ENCODE measurements around the gene AASDH.
A peak's percentile ranks its signal among the peaks of the same experiment; 100 is the strongest.

The AASDH gene, protein sequence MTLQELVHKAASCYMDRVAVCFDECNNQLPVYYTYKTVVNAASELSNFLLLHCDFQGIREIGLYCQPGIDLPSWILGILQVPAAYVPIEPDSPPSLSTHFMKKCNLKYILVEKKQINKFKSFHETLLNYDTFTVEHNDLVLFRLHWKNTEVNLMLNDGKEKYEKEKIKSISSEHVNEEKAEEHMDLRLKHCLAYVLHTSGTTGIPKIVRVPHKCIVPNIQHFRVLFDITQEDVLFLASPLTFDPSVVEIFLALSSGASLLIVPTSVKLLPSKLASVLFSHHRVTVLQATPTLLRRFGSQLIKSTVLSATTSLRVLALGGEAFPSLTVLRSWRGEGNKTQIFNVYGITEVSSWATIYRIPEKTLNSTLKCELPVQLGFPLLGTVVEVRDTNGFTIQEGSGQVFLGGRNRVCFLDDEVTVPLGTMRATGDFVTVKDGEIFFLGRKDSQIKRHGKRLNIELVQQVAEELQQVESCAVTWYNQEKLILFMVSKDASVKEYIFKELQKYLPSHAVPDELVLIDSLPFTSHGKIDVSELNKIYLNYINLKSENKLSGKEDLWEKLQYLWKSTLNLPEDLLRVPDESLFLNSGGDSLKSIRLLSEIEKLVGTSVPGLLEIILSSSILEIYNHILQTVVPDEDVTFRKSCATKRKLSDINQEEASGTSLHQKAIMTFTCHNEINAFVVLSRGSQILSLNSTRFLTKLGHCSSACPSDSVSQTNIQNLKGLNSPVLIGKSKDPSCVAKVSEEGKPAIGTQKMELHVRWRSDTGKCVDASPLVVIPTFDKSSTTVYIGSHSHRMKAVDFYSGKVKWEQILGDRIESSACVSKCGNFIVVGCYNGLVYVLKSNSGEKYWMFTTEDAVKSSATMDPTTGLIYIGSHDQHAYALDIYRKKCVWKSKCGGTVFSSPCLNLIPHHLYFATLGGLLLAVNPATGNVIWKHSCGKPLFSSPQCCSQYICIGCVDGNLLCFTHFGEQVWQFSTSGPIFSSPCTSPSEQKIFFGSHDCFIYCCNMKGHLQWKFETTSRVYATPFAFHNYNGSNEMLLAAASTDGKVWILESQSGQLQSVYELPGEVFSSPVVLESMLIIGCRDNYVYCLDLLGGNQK

DNA sequence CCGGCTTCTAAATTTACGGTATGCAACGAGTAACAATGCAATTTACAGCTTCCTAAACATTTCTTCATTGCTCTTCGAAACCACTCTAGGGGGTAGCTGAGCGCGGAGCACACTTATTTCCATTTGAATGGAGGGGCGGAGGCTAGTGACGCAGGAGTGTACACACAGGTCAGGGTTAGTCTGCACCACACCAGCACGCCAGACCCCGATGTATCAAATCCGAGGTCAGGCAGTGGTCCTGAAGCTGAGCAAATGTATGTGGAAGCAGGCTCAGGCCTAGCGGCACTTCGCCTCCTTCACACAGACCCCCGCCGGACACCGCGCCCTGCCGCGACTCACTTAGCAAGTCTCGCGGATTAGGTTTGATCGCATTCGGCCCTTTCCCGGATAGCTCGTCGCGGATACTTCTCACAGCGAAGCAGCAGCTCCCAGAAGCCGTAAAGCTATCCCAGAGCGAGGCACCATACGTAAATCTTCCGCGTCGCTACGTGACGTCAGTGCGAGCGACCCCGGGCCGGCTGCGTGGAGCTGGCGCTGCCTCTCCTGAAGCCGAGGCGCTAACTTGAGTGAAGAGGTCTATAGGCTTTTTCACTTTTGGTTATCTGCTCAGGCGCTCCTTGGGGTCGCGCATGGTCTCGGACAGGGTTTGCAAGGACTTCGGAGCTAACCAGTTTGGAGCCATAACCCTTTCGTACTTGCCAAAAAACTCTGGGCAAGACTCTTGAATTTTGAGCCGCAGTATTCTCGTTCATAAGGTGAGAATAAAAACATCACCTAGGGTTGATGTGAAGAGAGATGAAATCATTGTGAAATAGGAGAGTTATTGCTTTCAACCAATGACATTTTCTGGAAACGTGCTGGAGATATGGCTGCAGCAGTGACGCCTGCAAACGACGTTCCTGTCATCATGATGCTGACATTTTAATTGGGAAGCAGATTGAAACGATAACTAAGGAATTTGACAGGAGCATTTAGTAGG is at the start of gene AASDH:
Gene AASDH, minus strand, starts transcription at position 469 of the 979 bp plus-strand sequence. CDS start 3,192 bp downstream, outside the sequence.
- Histone ChIP-seq H3K4me1 (ENCODE audit: insufficient read depth, poor library complexity, severe bottlenecking) (peaks cover 5% of the 10 kb centered on the region), H3K36me3 (ENCODE audit: low read depth) (peaks cover 2% of the 10 kb centered on the region), H3K9me3 (ENCODE audit: severe bottlenecking) (no peaks in the 10 kb centered on the region), H3K4me3 (ENCODE audit: severe bottlenecking) (peak within 1 kb of the TSS; percentile 46), H3K27ac (ENCODE audit: poor library complexity, severe bottlenecking) (peak within 1 kb of the TSS; percentile 79), H3K27me3 (ENCODE audit: insufficient read depth, poor library complexity, severe bottlenecking) (no peaks in the 10 kb centered on the region)
- ATAC-seq (ENCODE audit: low read depth) (peak; percentile 89), DNase-seq (ENCODE audit: low spot score) (peak; percentile 89)
- TF ChIP-seq, protein P1, sequence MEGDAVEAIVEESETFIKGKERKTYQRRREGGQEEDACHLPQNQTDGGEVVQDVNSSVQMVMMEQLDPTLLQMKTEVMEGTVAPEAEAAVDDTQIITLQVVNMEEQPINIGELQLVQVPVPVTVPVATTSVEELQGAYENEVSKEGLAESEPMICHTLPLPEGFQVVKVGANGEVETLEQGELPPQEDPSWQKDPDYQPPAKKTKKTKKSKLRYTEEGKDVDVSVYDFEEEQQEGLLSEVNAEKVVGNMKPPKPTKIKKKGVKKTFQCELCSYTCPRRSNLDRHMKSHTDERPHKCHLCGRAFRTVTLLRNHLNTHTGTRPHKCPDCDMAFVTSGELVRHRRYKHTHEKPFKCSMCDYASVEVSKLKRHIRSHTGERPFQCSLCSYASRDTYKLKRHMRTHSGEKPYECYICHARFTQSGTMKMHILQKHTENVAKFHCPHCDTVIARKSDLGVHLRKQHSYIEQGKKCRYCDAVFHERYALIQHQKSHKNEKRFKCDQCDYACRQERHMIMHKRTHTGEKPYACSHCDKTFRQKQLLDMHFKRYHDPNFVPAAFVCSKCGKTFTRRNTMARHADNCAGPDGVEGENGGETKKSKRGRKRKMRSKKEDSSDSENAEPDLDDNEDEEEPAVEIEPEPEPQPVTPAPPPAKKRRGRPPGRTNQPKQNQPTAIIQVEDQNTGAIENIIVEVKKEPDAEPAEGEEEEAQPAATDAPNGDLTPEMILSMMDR (IDR thresholded peaks at IDR 0.05; ENCODE audit: poor library complexity, severe bottlenecking): no peak

DNA sequence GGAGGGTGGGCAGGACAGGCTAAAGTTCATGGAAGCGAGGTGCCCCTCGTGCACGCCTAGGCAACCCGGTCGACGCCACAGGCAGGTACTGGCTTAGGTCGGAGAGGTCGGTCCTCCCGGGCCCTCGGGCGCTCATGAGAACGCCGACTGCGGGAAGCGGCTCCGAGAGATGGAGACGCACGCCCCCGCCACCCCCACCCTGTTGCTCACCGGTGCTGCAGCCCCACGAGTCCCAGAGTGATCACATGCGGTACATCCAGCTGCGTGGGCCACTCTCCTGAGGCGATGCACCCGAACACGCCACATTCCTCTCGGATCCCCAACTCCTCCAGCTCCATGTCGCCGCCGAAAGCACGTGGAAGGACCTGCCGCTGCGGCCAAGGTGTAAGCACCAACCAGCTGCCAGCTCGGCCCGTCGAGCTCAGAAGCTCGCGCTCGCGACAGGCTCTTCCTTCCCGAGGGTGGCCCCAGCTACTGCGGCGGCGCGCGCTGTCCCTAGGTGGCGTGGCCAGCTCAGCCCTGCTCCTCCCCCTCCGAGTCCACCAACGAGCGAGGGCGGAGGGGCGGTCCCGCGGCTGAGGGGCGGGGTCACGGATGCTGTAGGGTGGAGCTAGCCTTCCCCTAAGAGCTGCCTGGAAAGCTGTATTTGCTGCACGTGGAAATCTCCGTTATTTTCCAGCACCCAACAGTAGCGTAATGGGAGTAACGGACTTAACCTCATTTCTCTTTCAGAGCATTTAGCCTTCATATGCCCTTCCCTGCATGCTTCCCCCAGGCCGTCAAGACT is 48.0 kb upstream of the AASDH start, which contains the start of gene PPAT:
Gene PPAT, minus strand, starts transcription at position 476 of the 787 bp plus-strand sequence. Its CDS starts 138 bp downstream, at position 338.
- peak within 1 kb of the TSS; percentile 73 for H3K27ac ChIP-seq (ENCODE audit: poor library complexity, severe bottlenecking)
- peak within 1 kb of the TSS; percentile 81 for H3K4me3 ChIP-seq (ENCODE audit: severe bottlenecking)
- peaks cover 14% of the 10 kb centered on the region for H3K4me1 ChIP-seq (ENCODE audit: insufficient read depth, poor library complexity, severe bottlenecking)
- peaks cover 20% of the 10 kb centered on the region for H3K36me3 ChIP-seq (ENCODE audit: low read depth)
- H3K9me3 ChIP-seq (ENCODE audit: severe bottlenecking): no peaks in the 10 kb centered on the region
- no peaks in the 10 kb centered on the region for H3K27me3 ChIP-seq (ENCODE audit: insufficient read depth, poor library complexity, severe bottlenecking)
- TF ChIP-seq, protein P1 (IDR thresholded peaks at IDR 0.05; ENCODE audit: poor library complexity, severe bottlenecking): no peak
- DNase-seq (ENCODE audit: low spot score) (peak; percentile 99), ATAC-seq (ENCODE audit: low read depth) (peak; percentile 80)

DNA sequence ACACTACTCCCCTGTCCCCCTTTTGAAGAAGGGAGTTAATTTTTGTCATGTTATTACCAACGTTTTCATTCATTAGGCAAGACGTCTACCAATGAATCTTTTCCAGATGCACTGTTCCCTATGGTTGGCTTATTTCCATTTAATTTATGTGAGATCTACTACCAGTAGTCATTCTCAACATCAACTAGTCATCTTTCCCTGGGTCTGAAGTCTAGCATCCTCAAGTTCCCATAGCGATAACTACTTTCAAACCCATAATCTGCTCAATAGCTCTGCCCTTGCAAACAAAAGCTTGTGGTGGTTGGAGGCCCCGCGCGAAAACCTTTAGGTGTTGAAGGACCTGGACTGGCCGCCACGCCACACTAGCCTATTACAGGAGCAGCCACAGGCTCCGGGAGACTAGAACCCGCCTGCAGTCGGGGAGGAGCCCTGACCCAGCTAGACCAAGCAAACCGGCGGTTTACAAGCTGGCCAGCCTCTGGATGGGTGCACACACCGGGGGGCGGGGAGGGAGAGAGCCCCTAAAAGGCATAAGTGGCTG is 47.4 kb upstream of the AASDH start:
- peaks cover 15% of the 10 kb centered on the region for H3K36me3 ChIP-seq (ENCODE audit: low read depth)
- peaks cover 10% of the 10 kb centered on the region for H3K4me1 ChIP-seq (ENCODE audit: insufficient read depth, poor library complexity, severe bottlenecking)
- no peaks in the 10 kb centered on the region for H3K9me3 ChIP-seq (ENCODE audit: severe bottlenecking)
- peak overlapping the region; percentile 73 for H3K27ac ChIP-seq (ENCODE audit: poor library complexity, severe bottlenecking)
- H3K4me3 ChIP-seq (ENCODE audit: severe bottlenecking): peak overlapping the region; percentile 81
- ATAC-seq (ENCODE audit: low read depth) (peak; percentile 52), DNase-seq (ENCODE audit: low spot score) (peak; percentile 73)
- TF ChIP-seq, protein P1 (IDR thresholded peaks at IDR 0.05; ENCODE audit: poor library complexity, severe bottlenecking): no peak
- H3K27me3 ChIP-seq (ENCODE audit: insufficient read depth, poor library complexity, severe bottlenecking): no peaks in the 10 kb centered on the region

Data from RWPE2 (cell line).